Measurements from ENCODE around the gene PTRH2. TPM values are rescaled to one million over a fixed set of nuclear protein-coding genes. Genes with fewer than 3 reads are reported as not detected.
"Not testable (repeated sequence)": the region's sequence is repeated elsewhere in the genome, so short reads cannot be mapped to it uniquely, and the experiment has no call there.

PTRH2 gene
- total and polyA plus RNA-seq, 2 donors (not counting 3 experiments of a cell fraction or from before 2014, with no cell fraction given) = 40.1 to 46.7 TPM

- H3K36me3 ChIP-seq (ENCODE audit: control insufficient read depth in 2 of 2, extremely low read depth in 1 of 2, insufficient read depth in 2 of 2, low read length in 2 of 2) = no peaks in the 10 kb centered on the region
- dilution Hi-C loops (cut with MboI; ENCODE audit: extremely low pct_ligation_motif_present, low sequenced_read_pairs) = no loop called here
- CTCF ChIA-PET = interaction anchor here (5.1 kb wide), 1 partner anchor 84 kb away, joined by 110 read pairs; no protein-coding TSS in a partner anchor
- peaks cover 23% of the 10 kb centered on the region for H3K79me2 ChIP-seq (ENCODE audit: control insufficient read depth, insufficient read depth, low read length)
- H3K4me2 ChIP-seq (ENCODE audit: insufficient read depth, low read length) = peak overlapping the region; percentile 69
- BruUV-seq (replicated peaks) = no TSS peak
- peak overlapping the region; percentile 100 for H3K27ac ChIP-seq (ENCODE audit: insufficient read depth, low read depth, low read length)
- H4K20me1 ChIP-seq (replicated peaks; ENCODE audit: control insufficient read depth, extremely low read depth, insufficient read depth, low read length) = no peaks in the 10 kb centered on the region
- H3K27me3 ChIP-seq (ENCODE audit: control insufficient read depth in 2 of 2, insufficient read depth in 2 of 2, low read length in 2 of 2) = no peaks in the 10 kb centered on the region
- peak overlapping the region; percentile 99 for H3K9ac ChIP-seq (replicated peaks; ENCODE audit: extremely low read depth, insufficient read depth, low read length)
- POLR2A ChIA-PET = interaction anchor here (1.5 to 4.8 kb wide), 2 partner anchors 85 to 97 kb away, joined by 3 to 224 read pairs; no protein-coding TSS in a partner anchor
- DNase-seq (ENCODE audit: low read depth, low spot score) (peak; percentile 94), FAIRE-seq (peak; percentile 88)
- intact Hi-C loops (cut with micrococcal nuclease) = loop anchor here (1.0 kb wide), 5 partner anchors 11 to 81 kb away; no protein-coding TSS in a partner anchor
- H3K9me1 ChIP-seq (replicated peaks; ENCODE audit: control insufficient read depth, extremely low read depth, insufficient read depth, low read length) = no peaks in the 10 kb centered on the region
- peak overlapping the region in 1 of 3 experiments; percentile 39 for H3K4me3 ChIP-seq (replicated peaks in 1 of 3; ENCODE audit: insufficient read depth in 1 of 3, low read depth in 1 of 3, low read length in 3 of 3)
- H3K4me1 ChIP-seq (ENCODE audit: control insufficient read depth, extremely low read depth, insufficient read depth, low read length) = peaks cover 52% of the 10 kb centered on the region
- TF ChIP-seq MAX (IDR thresholded peaks at IDR 0.05; ENCODE audit: insufficient read depth, insufficient read length) (no peak), FOS (IDR thresholded peaks at IDR 0.05; ENCODE audit: borderline replicate concordance, insufficient read depth, low read length) (peak; percentile 85), CTCF (IDR thresholded peaks at IDR 0.05; ENCODE audit: extremely low read depth in 1 of 2, insufficient read depth in 1 of 2, low read depth in 1 of 2, low read length in 2 of 2) (no peak), JUN (IDR thresholded peaks at IDR 0.05; ENCODE audit: borderline replicate concordance, insufficient read depth, insufficient read length, low read depth) (peak; percentile 86), MYC (IDR thresholded peaks at IDR 0.05; ENCODE audit: low read depth, low read length) (no peak), GATA2 (IDR thresholded peaks at IDR 0.05; ENCODE audit: insufficient read depth, insufficient read length, low read depth, low read length) (peak; percentile 51), POLR2AphosphoS5 (IDR thresholded peaks at IDR 0.05; ENCODE audit: insufficient read depth, low read depth, low read length) (peak; percentile 78), POLR2A (IDR thresholded peaks at IDR 0.05; ENCODE audit: low read depth, low read length) (peak; percentile 69), EZH2 (IDR thresholded peaks at IDR 0.05; ENCODE audit: borderline replicate concordance, low read depth, low read length, severe bottlenecking) (no peak)
- H2AFZ ChIP-seq (ENCODE audit: low read depth, low read length) = no peak overlapping the region
- no peaks in the 10 kb centered on the region for H3K9me3 ChIP-seq (replicated peaks; ENCODE audit: control insufficient read depth, insufficient read depth, low read length)
Measured at GRCh38 chr17:59756236-59756818, 49.1 kb upstream of the PTRH2 start.

GRCh38 chr17:59755069-59755468 is 47.8 kb upstream of the PTRH2 start:
- H3K9me1 ChIP-seq (replicated peaks; ENCODE audit: control insufficient read depth, extremely low read depth, insufficient read depth, low read length); H3K4me3 ChIP-seq (replicated peaks in 1 of 3; ENCODE audit: insufficient read depth in 1 of 3, low read depth in 1 of 3, low read length in 3 of 3); H3K36me3 ChIP-seq (ENCODE audit: control insufficient read depth in 2 of 2, extremely low read depth in 1 of 2, insufficient read depth in 2 of 2, low read length in 2 of 2); H3K27me3 ChIP-seq (ENCODE audit: control insufficient read depth in 2 of 2, insufficient read depth in 2 of 2, low read length in 2 of 2); intact Hi-C loops (cut with micrococcal nuclease); dilution Hi-C loops (cut with MboI; ENCODE audit: extremely low pct_ligation_motif_present, low sequenced_read_pairs); DNase-seq (ENCODE audit: low read depth, low spot score); H3K9me3 ChIP-seq (replicated peaks; ENCODE audit: control insufficient read depth, insufficient read depth, low read length); H2AFZ ChIP-seq (ENCODE audit: low read depth, low read length); FAIRE-seq; H4K20me1 ChIP-seq (replicated peaks; ENCODE audit: control insufficient read depth, extremely low read depth, insufficient read depth, low read length): not testable (repeated sequence)
- CTCF ChIA-PET = interaction anchor here (1.0 to 5.1 kb wide), 11 partner anchors 9 to 159 kb away, joined by 3 to 110 read pairs (median 15); no protein-coding TSS in a partner anchor
- BruUV-seq (replicated peaks) = TSS peak; percentile 29
- POLR2A ChIA-PET = interaction anchor here (0.6 to 4.8 kb wide), 9 partner anchors 28 to 104 kb away, joined by 3 to 224 read pairs (median 6); partner anchors contain the start of genes PTRH2 and VMP1
- Histone ChIP-seq H3K27ac (ENCODE audit: insufficient read depth, low read depth, low read length) (peak overlapping the region; percentile 100), H3K4me1 (ENCODE audit: control insufficient read depth, extremely low read depth, insufficient read depth, low read length) (peaks cover 52% of the 10 kb centered on the region), H3K79me2 (ENCODE audit: control insufficient read depth, insufficient read depth, low read length) (peaks cover 22% of the 10 kb centered on the region), H3K4me2 (ENCODE audit: insufficient read depth, low read length) (peak overlapping the region; percentile 95), H3K9ac (replicated peaks; ENCODE audit: extremely low read depth, insufficient read depth, low read length) (peak overlapping the region; percentile 99)

All from endothelial cell of umbilical vein (primary cell).